HPDE6-E6E7 (cell line): ENCODE data around the gene CAMKK1.

Source experiments
- DNase-seq: peaks from one replicate; pipeline ENCODE4 v3.0.0; 2011; ENCODE audit warnings: missing footprints; ENCODE audit errors: extremely low spot score

The CAMKK1 gene

DNA sequence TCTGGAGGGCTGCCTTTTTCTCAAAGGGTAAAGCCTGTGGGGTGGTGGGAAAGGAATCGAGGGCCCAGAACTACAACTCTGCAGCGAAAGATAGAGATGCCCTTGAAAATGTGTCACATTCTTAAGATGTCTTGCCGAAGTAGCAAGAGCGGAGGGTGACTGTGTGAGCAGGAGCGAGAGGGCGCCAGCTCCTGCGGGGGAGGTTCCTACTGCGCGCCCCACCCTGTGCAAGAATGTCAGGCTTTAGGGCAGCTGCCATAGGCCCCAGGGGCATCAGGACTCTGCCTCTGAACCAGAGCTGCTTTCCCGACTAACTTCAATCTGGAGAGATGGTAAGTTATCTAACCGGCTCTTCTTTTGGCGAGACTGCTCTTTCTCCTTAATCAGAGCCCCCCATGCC lies 80.1 kb downstream of the CAMKK1 start:
- no peak for DNase-seq

DNA sequence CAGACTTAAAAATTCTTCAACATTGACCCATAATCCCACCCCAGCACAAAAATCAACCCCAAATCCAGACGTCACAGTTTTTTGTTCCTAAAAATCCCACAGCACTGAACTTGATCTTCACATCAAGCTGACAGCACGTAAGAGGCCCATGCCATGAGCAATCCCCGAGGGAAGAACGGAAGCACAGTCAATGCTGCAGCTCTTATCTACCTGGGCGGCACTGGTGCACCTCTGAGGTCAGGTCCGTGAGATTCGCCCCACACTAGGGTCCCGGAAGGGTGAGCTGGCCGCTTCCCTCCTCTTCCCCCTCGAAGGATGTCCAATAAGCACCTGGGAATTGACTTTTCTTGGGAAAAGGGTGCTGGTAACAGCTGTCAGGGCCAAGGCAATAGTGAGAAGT lies 80.6 kb downstream of the CAMKK1 start:
- DNase-seq = no peak
